B cell (primary cell): Measurements from ENCODE around the gene FOXO3.

Experiments
- CTCF ChIP-seq: fragments of 200-600 bp; IDR thresholded peaks from one replicate; pipeline ENCODE4 v1.8.0; 2022; ENCODE audit warnings: antibody characterized with exemption, mild to moderate bottlenecking
- EZH2 ChIP-seq: IDR thresholded peaks from 2 replicates; pipeline ENCODE4 v1.6.1; 2012; ENCODE audit warnings: borderline replicate concordance, low read depth, mild to moderate bottlenecking, moderate library complexity, low read length; ENCODE audit not compliant: insufficient read depth, poor library complexity, severe bottlenecking

GRCh38 chr6:108675226-108676200, 114.8 kb downstream of the FOXO3 start:
- TF ChIP-seq CTCF (no peak), EZH2 (no peak)
